Natural killer cell (primary cell): ENCODE results near the gene ODF2L. TPM values are rescaled to one million over a fixed set of nuclear protein-coding genes. Genes with fewer than 3 reads are reported as not detected.
"Not testable (repeated sequence)": the region's sequence is repeated elsewhere in the genome, so short reads cannot be mapped to it uniquely, and the experiment has no call there.

Experiments used
- ATAC-seq, 3 donors: fragments of 150-1000 bp in 2 of 3; fragments of 200-7000 bp in 1 of 3; cut with Tn5 transposase; 1 replicate in 1 of 3; 2 replicates in 2 of 3; pipeline ENCODE4 v1.10.0; 2021; ENCODE audit warnings: mild to moderate bottlenecking in 2 of 3, moderate library complexity in 2 of 3
- DNase-seq, 2 donors: peaks; one replicate each; pipeline versions ENCODE4 v3.0.0 to v3.0.0-alpha.2; 2013 to 2021; ENCODE audit warnings: mixed read lengths in 1 of 2
- H3K27ac ChIP-seq: one replicate; pipeline ENCODE4 v1.5.1; 2013; ENCODE audit warnings: mild to moderate bottlenecking, low read length
- H3K27me3 ChIP-seq: one replicate; pipeline ENCODE4 v1.6.1; 2013; ENCODE audit warnings: low read length; ENCODE audit not compliant: control insufficient read depth, insufficient read depth
- H3K36me3 ChIP-seq: one replicate; pipeline ENCODE4 v1.6.1; 2013; ENCODE audit warnings: low read length; ENCODE audit not compliant: control insufficient read depth, insufficient read depth
- H3K4me1 ChIP-seq: one replicate; pipeline ENCODE4 v1.6.1; 2013; ENCODE audit warnings: low read length; ENCODE audit not compliant: control insufficient read depth, insufficient read depth
- H3K4me3 ChIP-seq: one replicate; pipeline ENCODE4 v1.5.1; 2013; ENCODE audit warnings: low read length
- H3K9me3 ChIP-seq: one replicate; pipeline ENCODE4 v1.6.1; 2013; ENCODE audit warnings: low read length; ENCODE audit not compliant: control insufficient read depth, insufficient read depth
- H3K27ac Mint-ChIP-seq, 2 donors: one replicate each; pipeline ENCODE4 v1.8.0; 2022; ENCODE audit warnings: mild to moderate bottlenecking in 2 of 2, mixed read lengths in 2 of 2, moderate library complexity in 1 of 2
- H3K27me3 Mint-ChIP-seq, 2 donors: one replicate each; pipeline ENCODE4 v1.8.0; 2022; ENCODE audit warnings: low read depth in 2 of 2, mixed read lengths in 2 of 2
- H3K36me3 Mint-ChIP-seq: one replicate; pipeline ENCODE4 v1.8.0; 2022; ENCODE audit warnings: mixed read lengths
- H3K4me1 Mint-ChIP-seq, 2 donors: one replicate each; pipeline ENCODE4 v1.8.0; 2022; ENCODE audit warnings: mixed read lengths in 2 of 2
- H3K4me3 Mint-ChIP-seq: one replicate; pipeline ENCODE4 v1.8.0; 2022; ENCODE audit warnings: mild to moderate bottlenecking, moderate library complexity, mixed read lengths
- H3K9me3 Mint-ChIP-seq, 2 donors: one replicate each; pipeline ENCODE4 v1.8.0; 2022; ENCODE audit warnings: mixed read lengths in 2 of 2
- WGBS: methylation state at CpG from one replicate; pipeline ENCODE4 v1.1.7; 2013; ENCODE audit warnings: missing lambda C conversion rate; ENCODE audit not compliant: insufficient coverage; 5-methylcytosine and 5-hydroxymethylcytosine counted together
- intact Hi-C: fragments of 100-400 bp; cut with micrococcal nuclease; formaldehyde crosslinking; loops from one replicate; pipeline ENCODE4 v1.14.2; 2022
- total RNA-seq, 4 donors: library from RNA; stranded (reverse); fragments of 120-200 nt in 1 of 4; gene quantifications; one replicate each; pipeline versions ENCODE4 v1.2.3 to v1.2.4, GENCODE V29; 2013 to 2022
- TF ChIP-seq, protein P1 (sequence below): fragments of 200-600 bp; IDR thresholded peaks from one replicate; pipeline ENCODE4 v1.8.0; 2022; ENCODE audit warnings: antibody characterized with exemption

Gene ODF2L
- total RNA-seq, 3 donors from 2014 or later (not counting 1 experiment from before 2014, with no cell fraction given), result 79.7 to 102 (median 82.0) TPM

DNA sequence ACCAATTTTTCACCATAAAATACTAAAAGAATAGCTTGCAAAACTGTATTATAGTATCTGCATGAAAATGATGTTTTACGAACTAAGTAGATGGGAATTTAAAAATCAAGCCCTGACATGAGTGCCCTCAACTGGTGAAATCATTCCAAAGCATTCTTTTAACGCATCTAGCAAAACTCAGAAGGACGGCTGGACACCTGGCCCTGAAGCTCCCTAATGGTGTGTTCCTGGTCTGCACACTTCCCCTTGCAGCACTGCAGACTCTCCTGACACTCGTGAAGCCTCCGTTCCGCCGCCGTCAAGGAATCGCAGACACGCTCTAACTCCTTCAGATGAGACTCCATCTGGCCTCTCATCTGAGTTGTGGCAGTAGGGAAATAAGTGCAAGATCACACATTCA lies 39.9 kb downstream of the ODF2L start:
- peaks cover 29% of the 10 kb centered on the region for H3K36me3 Mint-ChIP-seq
- Histone ChIP-seq H3K4me3 (no peak overlapping the region), H3K27ac (no peak overlapping the region), H3K9me3 (no peaks in the 10 kb centered on the region), H3K4me1 (no peaks in the 10 kb centered on the region), H3K36me3 (peaks cover 45% of the 10 kb centered on the region), H3K27me3 (no peaks in the 10 kb centered on the region)
- no peak overlapping the region for H3K4me3 Mint-ChIP-seq
- TF ChIP-seq, protein P1, sequence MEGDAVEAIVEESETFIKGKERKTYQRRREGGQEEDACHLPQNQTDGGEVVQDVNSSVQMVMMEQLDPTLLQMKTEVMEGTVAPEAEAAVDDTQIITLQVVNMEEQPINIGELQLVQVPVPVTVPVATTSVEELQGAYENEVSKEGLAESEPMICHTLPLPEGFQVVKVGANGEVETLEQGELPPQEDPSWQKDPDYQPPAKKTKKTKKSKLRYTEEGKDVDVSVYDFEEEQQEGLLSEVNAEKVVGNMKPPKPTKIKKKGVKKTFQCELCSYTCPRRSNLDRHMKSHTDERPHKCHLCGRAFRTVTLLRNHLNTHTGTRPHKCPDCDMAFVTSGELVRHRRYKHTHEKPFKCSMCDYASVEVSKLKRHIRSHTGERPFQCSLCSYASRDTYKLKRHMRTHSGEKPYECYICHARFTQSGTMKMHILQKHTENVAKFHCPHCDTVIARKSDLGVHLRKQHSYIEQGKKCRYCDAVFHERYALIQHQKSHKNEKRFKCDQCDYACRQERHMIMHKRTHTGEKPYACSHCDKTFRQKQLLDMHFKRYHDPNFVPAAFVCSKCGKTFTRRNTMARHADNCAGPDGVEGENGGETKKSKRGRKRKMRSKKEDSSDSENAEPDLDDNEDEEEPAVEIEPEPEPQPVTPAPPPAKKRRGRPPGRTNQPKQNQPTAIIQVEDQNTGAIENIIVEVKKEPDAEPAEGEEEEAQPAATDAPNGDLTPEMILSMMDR, result no peak
- 91% methylated on average over 10 of the region's 10 CpGs for WGBS
- no peaks in the 10 kb centered on the region for H3K4me1 Mint-ChIP-seq
- DNase-seq (no peak), ATAC-seq (no peak)
- H3K9me3 Mint-ChIP-seq, result no peaks in the 10 kb centered on the region
- no peaks in the 10 kb centered on the region for H3K27me3 Mint-ChIP-seq
- intact Hi-C loops, result no loop called here
- no peak overlapping the region for H3K27ac Mint-ChIP-seq

GRCh38 chr1:86352086-86352485 lies 44.0 kb downstream of the ODF2L start:
- no CpG with 5 or more reads among the region's 1 CpG for WGBS
- DNase-seq (no peak), ATAC-seq (no peak)
- TF ChIP-seq, protein P1, result no peak
- Mint-ChIP-seq H3K4me3 (no peak overlapping the region), H3K27me3 (no peaks in the 10 kb centered on the region), H3K36me3 (peaks cover 38% of the 10 kb centered on the region), H3K4me1 (no peaks in the 10 kb centered on the region), H3K27ac (no peak overlapping the region), H3K9me3 (no peaks in the 10 kb centered on the region)
- H3K4me3 ChIP-seq, result no peak overlapping the region
- intact Hi-C loops, result no loop called here
- no peaks in the 10 kb centered on the region for H3K9me3 ChIP-seq
- no peaks in the 10 kb centered on the region for H3K27me3 ChIP-seq
- no peak overlapping the region for H3K27ac ChIP-seq
- H3K36me3 ChIP-seq, result peaks cover 40% of the 10 kb centered on the region
- H3K4me1 ChIP-seq, result no peaks in the 10 kb centered on the region

DNA sequence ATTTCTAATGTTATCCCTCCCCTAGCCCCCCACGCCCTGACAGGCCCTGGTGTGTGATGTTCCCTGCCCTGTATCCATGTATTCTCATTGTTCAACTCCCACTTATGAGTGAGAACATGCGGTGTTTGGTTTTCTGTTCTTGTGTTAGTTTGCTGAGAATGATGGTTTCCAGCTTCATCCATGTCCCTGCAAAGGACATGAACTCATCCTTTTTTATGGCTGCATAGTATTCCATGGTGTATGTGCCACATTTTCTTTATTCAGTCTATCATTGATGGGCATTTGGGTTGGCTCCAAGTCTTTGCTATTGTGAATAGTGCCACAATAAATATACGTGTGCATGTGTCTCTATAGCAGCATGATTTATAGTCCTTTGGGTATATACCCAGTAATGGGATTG lies 45.9 kb downstream of the ODF2L start:
- H3K4me1 ChIP-seq, DNase-seq, H3K27me3 ChIP-seq, H3K27ac Mint-ChIP-seq, H3K4me1 Mint-ChIP-seq, H3K4me3 Mint-ChIP-seq, H3K27ac ChIP-seq, H3K4me3 ChIP-seq, H3K27me3 Mint-ChIP-seq, H3K9me3 ChIP-seq, ATAC-seq, H3K9me3 Mint-ChIP-seq, intact Hi-C loops: not testable (repeated sequence)
- H3K36me3 ChIP-seq, result peaks cover 26% of the 10 kb centered on the region
- WGBS, result 92% methylated on average over 1 of the region's 3 CpGs
- peaks cover 38% of the 10 kb centered on the region for H3K36me3 Mint-ChIP-seq

DNA sequence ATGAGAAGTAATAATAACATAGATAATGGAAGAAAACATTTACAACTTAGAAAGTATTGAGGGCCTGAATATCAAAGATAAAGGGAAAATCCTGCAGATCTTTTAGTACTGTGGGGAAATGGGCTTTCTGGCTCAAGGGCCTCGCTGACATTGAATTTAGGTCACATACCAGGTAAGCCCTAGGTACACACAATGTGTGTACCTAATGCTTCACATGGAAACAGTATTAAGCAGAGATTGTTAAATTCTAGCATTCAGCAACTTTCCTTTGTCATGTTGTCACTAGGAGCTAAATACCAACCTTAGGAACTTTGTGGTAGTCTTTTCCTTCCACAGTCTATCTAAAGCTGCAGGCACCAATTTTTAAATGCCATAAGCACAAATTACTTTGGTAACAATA lies 49.7 kb downstream of the ODF2L start:
- H3K36me3 Mint-ChIP-seq, result peaks cover 10% of the 10 kb centered on the region
- no peak overlapping the region for H3K27ac Mint-ChIP-seq
- H3K9me3 Mint-ChIP-seq, result peaks cover 2 to 5% of the 10 kb centered on the region in 2 donors
- DNase-seq (no peak), ATAC-seq (no peak)
- Histone ChIP-seq H3K27me3 (no peaks in the 10 kb centered on the region), H3K36me3 (no peaks in the 10 kb centered on the region), H3K4me3 (no peak overlapping the region), H3K9me3 (no peaks in the 10 kb centered on the region), H3K27ac (no peak overlapping the region), H3K4me1 (no peaks in the 10 kb centered on the region)
- H3K27me3 Mint-ChIP-seq, result peaks cover 0 to 3% of the 10 kb centered on the region in 2 donors
- WGBS, result 87% methylated on average over 1 of the region's 1 CpG
- intact Hi-C loops, result no loop called here
- TF ChIP-seq, protein P1, result no peak
- H3K4me1 Mint-ChIP-seq, result no peaks in the 10 kb centered on the region
- H3K4me3 Mint-ChIP-seq, result no peak overlapping the region
